ENCODE results near the gene NFASC. TPM values are rescaled to one million over a fixed set of nuclear protein-coding genes. Genes with fewer than 3 reads are reported as not detected.

Gene NFASC
- total RNA-seq, 2 experiments from 2014 or later, result 0.32 TPM; not detected in 1

GRCh38 chr1:204991342-204991844, 120.7 kb downstream of the NFASC start:
- H3K36me3 Mint-ChIP-seq (ENCODE audit: low read depth), result no peaks in the 10 kb centered on the region
- H3K4me1 Mint-ChIP-seq (ENCODE audit: low read depth), result peaks cover 14% of the 10 kb centered on the region
- ChIA-PET CTCF (interaction anchor here (0.6 to 12.3 kb wide), 4 partner anchors 71 to 633 kb away, joined by 3 to 236 read pairs (median 10); no protein-coding TSS in a partner anchor), POLR2A (no interaction called here)
- no peak for ATAC-seq
- no peaks in the 10 kb centered on the region for H3K9me3 Mint-ChIP-seq (ENCODE audit: insufficient read depth)
- H3K27ac Mint-ChIP-seq, result no peak overlapping the region
- no peak overlapping the region for H3K4me3 Mint-ChIP-seq
- peaks cover 4% of the 10 kb centered on the region for H3K27me3 Mint-ChIP-seq (ENCODE audit: low read depth)
- no peak for DNase-seq

DNA sequence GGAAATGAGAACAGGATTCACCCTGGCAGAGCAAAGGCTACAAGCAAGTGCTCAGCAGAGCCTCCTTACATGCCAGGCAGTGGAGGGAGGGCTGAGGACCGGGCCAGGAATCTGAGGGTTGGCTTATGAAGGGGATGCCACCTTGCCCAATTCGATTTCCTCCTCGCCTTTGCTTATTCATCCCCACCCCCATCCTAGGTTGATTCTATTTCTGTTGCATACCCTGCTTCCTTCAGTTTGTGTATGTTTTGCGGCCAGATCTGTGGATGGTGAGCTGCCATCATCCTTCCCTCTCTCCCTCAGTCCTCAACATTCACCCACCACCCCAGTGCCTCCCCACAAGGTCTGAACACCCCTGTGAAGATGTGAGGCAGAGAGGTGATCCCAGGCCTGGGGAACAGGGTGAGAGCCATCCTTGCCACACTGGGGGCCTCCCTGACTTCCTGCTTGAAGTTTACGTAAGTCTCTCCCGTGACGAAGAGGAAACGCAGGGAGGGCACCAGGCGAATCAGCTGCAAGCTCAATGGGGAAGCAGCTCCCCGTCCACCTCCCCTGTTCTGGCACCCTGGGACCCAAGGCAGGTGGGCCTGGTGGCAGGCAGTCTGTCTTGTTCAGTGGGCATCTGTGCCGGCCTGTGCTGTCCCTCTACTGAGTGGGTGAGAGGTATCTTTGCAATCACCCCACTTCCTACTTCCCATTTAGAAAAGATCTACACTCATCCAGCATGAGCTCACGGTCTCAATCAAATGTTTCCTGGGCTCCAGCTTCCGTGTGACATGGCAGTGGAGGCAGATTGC, 121.7 kb downstream of the NFASC start:
- POLR2A ChIA-PET, result interaction anchor here (0.7 kb wide), 1 partner anchor 267 kb away, joined by 3 read pairs; no protein-coding TSS in a partner anchor
- CTCF ChIA-PET, result interaction anchor here (0.8 to 12.3 kb wide), 7 partner anchors 17 to 264 kb away, joined by 3 to 236 read pairs (median 4); no protein-coding TSS in a partner anchor
- no peaks in the 10 kb centered on the region for H3K9me3 Mint-ChIP-seq (ENCODE audit: insufficient read depth)
- no peaks in the 10 kb centered on the region for H3K36me3 Mint-ChIP-seq (ENCODE audit: low read depth)
- peak; percentile 52 for DNase-seq
- ATAC-seq, result peak; percentile 54
- peaks cover 14% of the 10 kb centered on the region for H3K4me1 Mint-ChIP-seq (ENCODE audit: low read depth)
- H3K27ac Mint-ChIP-seq, result peak overlapping the region; percentile 78
- H3K27me3 Mint-ChIP-seq (ENCODE audit: low read depth), result peaks cover 4% of the 10 kb centered on the region
- H3K4me3 Mint-ChIP-seq, result no peak overlapping the region

- CTCF ChIA-PET, result interaction anchor here (1.0 to 12.3 kb wide), 6 partner anchors 69 to 263 kb away, joined by 3 to 236 read pairs (median 6); no protein-coding TSS in a partner anchor
- H3K27ac Mint-ChIP-seq, result no peak overlapping the region
- DNase-seq (no peak), ATAC-seq (no peak)
- H3K4me3 Mint-ChIP-seq, result no peak overlapping the region
- no peaks in the 10 kb centered on the region for H3K36me3 Mint-ChIP-seq (ENCODE audit: low read depth)
- POLR2A ChIA-PET, result no interaction called here
- H3K27me3 Mint-ChIP-seq (ENCODE audit: low read depth), result peaks cover 4% of the 10 kb centered on the region
- H3K4me1 Mint-ChIP-seq (ENCODE audit: low read depth), result peaks cover 14% of the 10 kb centered on the region
- no peaks in the 10 kb centered on the region for H3K9me3 Mint-ChIP-seq (ENCODE audit: insufficient read depth)
Measured at GRCh38 chr1:204992998-204993314, 122.3 kb downstream of the NFASC start.

DNA sequence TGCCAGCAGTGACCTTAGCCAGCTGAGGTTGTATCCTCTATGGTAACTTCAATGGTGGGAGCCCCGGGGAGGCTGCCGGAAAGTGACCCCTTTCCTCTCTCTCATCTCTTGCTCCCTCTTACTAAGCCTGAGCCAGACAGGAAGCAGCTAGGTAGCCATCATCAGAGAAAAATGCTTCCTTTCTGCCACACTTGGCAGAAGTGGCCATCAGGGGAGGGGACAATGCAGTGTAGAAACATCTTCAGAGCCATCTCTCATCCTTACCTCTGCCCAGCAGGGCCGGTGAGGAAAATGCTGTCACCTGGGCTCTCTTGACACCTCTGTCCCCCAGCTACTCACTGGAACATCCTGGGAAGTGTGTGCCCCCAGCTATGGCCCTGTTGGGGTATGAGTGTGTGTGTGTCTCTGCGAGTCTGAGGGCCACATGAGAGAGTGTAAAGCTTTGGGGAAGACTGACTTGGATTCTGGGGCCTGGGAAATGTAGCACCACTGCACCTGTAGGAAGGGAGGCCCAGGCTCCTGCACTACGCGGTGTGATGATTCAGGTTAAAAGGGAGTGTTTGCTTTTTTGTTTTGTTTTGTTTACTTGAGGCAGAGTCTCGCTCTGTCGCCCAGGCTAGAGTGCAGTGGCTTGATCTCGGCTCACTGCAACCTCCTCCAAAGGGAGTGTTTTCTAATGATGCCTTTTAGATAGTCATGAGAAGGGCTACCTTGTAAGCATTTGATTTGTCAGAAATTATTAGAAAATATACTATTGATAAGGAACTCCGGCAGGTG, 123.6 kb downstream of the NFASC start:
- peaks cover 2% of the 10 kb centered on the region for H3K27me3 Mint-ChIP-seq (ENCODE audit: low read depth)
- ChIA-PET CTCF (interaction anchor here (1.0 to 12.3 kb wide), 2 partner anchors 68 to 147 kb away, joined by 3 to 236 read pairs; no protein-coding TSS in a partner anchor), POLR2A (no interaction called here)
- peaks cover 14% of the 10 kb centered on the region for H3K4me1 Mint-ChIP-seq (ENCODE audit: low read depth)
- no peak overlapping the region for H3K4me3 Mint-ChIP-seq
- no peak for ATAC-seq
- H3K36me3 Mint-ChIP-seq (ENCODE audit: low read depth), result no peaks in the 10 kb centered on the region
- DNase-seq, result no peak
- H3K27ac Mint-ChIP-seq, result no peak overlapping the region
- no peaks in the 10 kb centered on the region for H3K9me3 Mint-ChIP-seq (ENCODE audit: insufficient read depth)

DNA sequence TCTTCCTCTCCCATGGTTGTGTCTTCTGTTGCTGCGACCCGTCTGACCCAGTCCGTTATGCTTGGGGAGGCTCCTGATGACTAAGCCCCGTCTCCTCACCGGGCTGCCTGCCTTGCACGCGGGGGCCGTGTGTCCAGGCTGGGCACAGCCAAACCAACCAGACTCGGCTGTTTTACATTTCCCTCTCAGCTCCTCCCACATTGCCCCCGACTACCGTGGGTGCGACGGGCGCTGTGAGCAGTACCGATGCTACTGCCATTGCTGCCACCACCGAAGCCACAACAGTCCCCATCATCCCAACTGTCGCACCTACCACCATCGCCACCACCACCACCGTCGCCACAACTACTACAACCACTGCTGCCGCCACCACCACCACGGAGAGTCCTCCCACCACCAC, 126.3 kb downstream of the NFASC start:
- Mint-ChIP-seq H3K27me3 (ENCODE audit: low read depth) (peaks cover 4% of the 10 kb centered on the region), H3K4me1 (ENCODE audit: low read depth) (peaks cover 12% of the 10 kb centered on the region), H3K27ac (no peak overlapping the region), H3K4me3 (no peak overlapping the region), H3K9me3 (ENCODE audit: insufficient read depth) (no peaks in the 10 kb centered on the region), H3K36me3 (ENCODE audit: low read depth) (no peaks in the 10 kb centered on the region)
- ATAC-seq (no peak), DNase-seq (no peak)
- ChIA-PET CTCF (no interaction called here), POLR2A (no interaction called here)

- no peak for ATAC-seq
- Mint-ChIP-seq H3K27me3 (ENCODE audit: low read depth) (peaks cover 4% of the 10 kb centered on the region), H3K27ac (no peak overlapping the region), H3K36me3 (ENCODE audit: low read depth) (no peaks in the 10 kb centered on the region), H3K4me1 (ENCODE audit: low read depth) (peaks cover 4% of the 10 kb centered on the region), H3K4me3 (no peak overlapping the region), H3K9me3 (ENCODE audit: insufficient read depth) (no peaks in the 10 kb centered on the region)
- POLR2A ChIA-PET, result no interaction called here
- CTCF ChIA-PET, result interaction anchor here (1.0 to 1.5 kb wide), 2 partner anchors 8 to 64 kb away, joined by 7 to 8 read pairs; no protein-coding TSS in a partner anchor
- DNase-seq, result no peak
Measured at GRCh38 chr1:204997591-204998355, 127.1 kb downstream of the NFASC start.

DNA sequence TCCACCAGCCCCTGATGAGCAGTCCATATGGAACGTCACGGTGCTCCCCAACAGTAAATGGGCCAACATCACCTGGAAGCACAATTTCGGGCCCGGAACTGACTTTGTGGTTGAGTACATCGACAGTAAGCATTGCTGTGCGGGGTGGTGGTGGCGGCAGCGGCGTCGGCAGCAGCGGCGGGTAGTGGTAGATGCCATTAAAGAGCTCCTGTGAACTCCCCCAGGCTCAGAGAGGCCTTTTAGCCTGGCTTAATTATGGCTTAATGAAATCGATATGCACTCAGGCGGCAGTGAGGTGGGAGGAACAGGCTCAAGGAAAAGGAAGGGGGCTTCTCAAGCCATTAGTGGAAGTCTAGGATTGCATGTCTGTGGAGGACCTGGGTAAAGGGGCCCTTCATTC, 130.5 kb downstream of the NFASC start:
- DNase-seq (no peak), ATAC-seq (no peak)
- H3K36me3 Mint-ChIP-seq (ENCODE audit: low read depth), result no peaks in the 10 kb centered on the region
- ChIA-PET CTCF (interaction anchor here (1.0 to 3.4 kb wide), 2 partner anchors 12 to 353 kb away, joined by 3 to 19 read pairs; no protein-coding TSS in a partner anchor), POLR2A (no interaction called here)
- H3K4me3 Mint-ChIP-seq, result no peak overlapping the region
- H3K27ac Mint-ChIP-seq, result no peak overlapping the region
- H3K4me1 Mint-ChIP-seq (ENCODE audit: low read depth), result no peaks in the 10 kb centered on the region
- H3K9me3 Mint-ChIP-seq (ENCODE audit: insufficient read depth), result no peaks in the 10 kb centered on the region
- peaks cover 4% of the 10 kb centered on the region for H3K27me3 Mint-ChIP-seq (ENCODE audit: low read depth)

- Mint-ChIP-seq H3K27me3 (ENCODE audit: low read depth) (peaks cover 4% of the 10 kb centered on the region), H3K4me1 (ENCODE audit: low read depth) (no peaks in the 10 kb centered on the region), H3K4me3 (no peak overlapping the region), H3K36me3 (ENCODE audit: low read depth) (no peaks in the 10 kb centered on the region), H3K27ac (no peak overlapping the region), H3K9me3 (ENCODE audit: insufficient read depth) (no peaks in the 10 kb centered on the region)
- no peak for DNase-seq
- ChIA-PET POLR2A (no interaction called here), CTCF (interaction anchor here (1.0 to 3.4 kb wide), 2 partner anchors 14 to 59 kb away, joined by 5 to 19 read pairs; no protein-coding TSS in a partner anchor)
- no peak for ATAC-seq
Measured at GRCh38 chr1:205002705-205003104, 132.0 kb downstream of the NFASC start.

- Mint-ChIP-seq H3K27ac (no peak overlapping the region), H3K27me3 (ENCODE audit: low read depth) (peaks cover 4% of the 10 kb centered on the region), H3K4me1 (ENCODE audit: low read depth) (no peaks in the 10 kb centered on the region), H3K9me3 (ENCODE audit: insufficient read depth) (no peaks in the 10 kb centered on the region), H3K36me3 (ENCODE audit: low read depth) (no peaks in the 10 kb centered on the region), H3K4me3 (no peak overlapping the region)
- POLR2A ChIA-PET, result no interaction called here
- ATAC-seq (no peak), DNase-seq (no peak)
- CTCF ChIA-PET, result interaction anchor here (0.6 to 1.0 kb wide), 2 partner anchors 27 to 58 kb away, joined by 3 to 5 read pairs; no protein-coding TSS in a partner anchor
Measured at GRCh38 chr1:205003358-205004131, 132.9 kb downstream of the NFASC start.

- no peak for DNase-seq
- ChIA-PET CTCF (interaction anchor here (0.6 kb wide), 1 partner anchor 28 kb away, joined by 3 read pairs; no protein-coding TSS in a partner anchor), POLR2A (no interaction called here)
- Mint-ChIP-seq H3K27me3 (ENCODE audit: low read depth) (peaks cover 4% of the 10 kb centered on the region), H3K4me3 (no peak overlapping the region), H3K36me3 (ENCODE audit: low read depth) (no peaks in the 10 kb centered on the region), H3K4me1 (ENCODE audit: low read depth) (no peaks in the 10 kb centered on the region), H3K27ac (no peak overlapping the region), H3K9me3 (ENCODE audit: insufficient read depth) (no peaks in the 10 kb centered on the region)
- no peak for ATAC-seq
Measured at GRCh38 chr1:205004351-205004750, 133.7 kb downstream of the NFASC start.

DNA sequence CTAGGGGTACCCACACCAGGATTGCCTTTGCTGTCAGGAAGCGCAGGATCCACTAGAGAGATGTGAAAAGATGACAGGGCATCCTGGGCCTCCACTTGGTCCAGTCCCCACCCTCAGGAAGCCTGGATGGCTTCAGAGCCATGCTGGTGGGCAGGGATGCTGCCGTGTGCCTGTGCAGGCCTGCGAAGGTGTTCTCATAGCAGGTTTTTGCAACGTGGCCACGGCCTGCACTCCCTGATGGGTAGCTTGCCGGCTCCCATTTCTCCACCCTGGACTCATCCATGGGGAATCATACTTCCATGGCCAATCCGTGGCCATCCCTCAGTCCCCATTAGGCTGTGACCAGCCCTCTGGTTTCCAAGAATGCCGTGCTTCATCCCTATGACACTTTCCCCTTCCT, 138.2 kb downstream of the NFASC start:
- Mint-ChIP-seq H3K9me3 (ENCODE audit: insufficient read depth) (no peaks in the 10 kb centered on the region), H3K4me3 (no peak overlapping the region), H3K36me3 (ENCODE audit: low read depth) (no peaks in the 10 kb centered on the region), H3K27ac (no peak overlapping the region), H3K27me3 (ENCODE audit: low read depth) (no peaks in the 10 kb centered on the region), H3K4me1 (ENCODE audit: low read depth) (no peaks in the 10 kb centered on the region)
- DNase-seq (no peak), ATAC-seq (no peak)
- CTCF ChIA-PET, result no interaction called here
- POLR2A ChIA-PET, result no interaction called here

Measured in activated CD8-positive, alpha-beta T cell treated with anti-CD3 and anti-CD28 coated beads, Interleukin-2, amount 10 ng/mL, durations not matched to agents 7 days and 5 days (primary cell).